HCT116 (cell line): Measurements from ENCODE around the gene CACNA2D3. TPM values are rescaled to one million over a fixed set of nuclear protein-coding genes. Genes with fewer than 3 reads are reported as not detected.

Experiments
- ATAC-seq: fragments of 200-7000 bp; cut with Tn5 transposase; 2 replicates; pipeline ENCODE4 v1.9.1; 2020; ENCODE audit warnings: mild to moderate bottlenecking, moderate library complexity
- BruUV-seq: library from RNA; stranded (reverse); fragments of 400-500 nt; replicated peaks from 2 replicates; lab custom pipeline; 2021; lab: Mats Ljungman, UMichigan
- CTCF ChIA-PET: fragments of 300-600 bp; sonication (Branson Sonifier 250); formaldehyde crosslinking; loops from one replicate; lab custom pipeline; 2021; ENCODE audit warnings: antibody characterized with exemption; lab: Charles Lee
- POLR2A ChIA-PET: fragments of 300-600, 350-600 bp; sonication (Branson Sonifier 250); formaldehyde crosslinking; loops from one replicate; lab custom pipeline; 2021; ENCODE audit warnings: antibody characterized with exemption; lab: Charles Lee
- RAD21 ChIA-PET, 2 experiments: fragments of 300-600 bp; sonication (Branson Sonifier 250); formaldehyde crosslinking; loops; one replicate each; lab custom pipeline; 2023; ENCODE audit warnings: low total read pairs in 2 of 2; ENCODE audit not compliant: uncharacterized antibody in 2 of 2, unreplicated experiment in 2 of 2, low non-redundant PET in 1 of 2; lab: Charles Lee
- DNase-seq: peaks from one replicate; pipeline ENCODE4 v3.0.0-alpha.2; 2010; ENCODE audit warnings: low read depth, low spot score
- H2AFZ ChIP-seq: fragments of 200-600 bp; shearing (Covaris generic), sonication (generic); 2 replicates; pipeline ENCODE4 v1.6.1; 2017; ENCODE audit warnings: low read depth, mixed run types, mixed read lengths, antibody characterized with exemption, low read length; ENCODE audit not compliant: poor library complexity, severe bottlenecking
- H3K27ac ChIP-seq: 2 replicates; pipeline ENCODE4 v1.5.1; 2012; ENCODE audit warnings: low read depth, low read length
- H3K27me3 ChIP-seq: fragments of 200-600 bp; sonication (generic); 2 replicates; pipeline ENCODE4 v1.6.1; 2016; ENCODE audit warnings: mixed run types, low read length, mixed read lengths; ENCODE audit not compliant: insufficient read depth
- H3K36me3 ChIP-seq, 2 experiments: fragments of 200-500 bp in 1 of 2; fragments of 200-600 bp in 1 of 2; sonication (Bioruptor generic) in 1 of 2; sonication (generic) in 1 of 2; 2 replicates each; pipeline versions ENCODE4 v1.5.1 to v1.6.1; 2014 to 2016; ENCODE audit warnings: low read length in 2 of 2, inconsistent platforms in 1 of 2, mixed read lengths in 1 of 2, mixed run types in 1 of 2; ENCODE audit not compliant: insufficient read depth in 2 of 2, control insufficient read depth in 1 of 2
- H3K4me1 ChIP-seq, 2 experiments: fragments of 200-600 bp in 1 of 2; sonication (generic) in 1 of 2; 2 replicates each; pipeline versions ENCODE4 v1.5.1 to v1.6.1; 2012 to 2017; ENCODE audit warnings: low read length in 2 of 2, inconsistent platforms in 1 of 2, mild to moderate bottlenecking in 1 of 2, mixed read lengths in 1 of 2, mixed run types in 1 of 2, moderate library complexity in 1 of 2; ENCODE audit not compliant: insufficient read depth in 2 of 2, control insufficient read depth in 1 of 2
- H3K4me2 ChIP-seq: fragments of 200-600 bp; sonication (generic); 2 replicates; pipeline ENCODE4 v1.6.1; 2017; ENCODE audit warnings: mixed run types, low read length, mixed read lengths
- H3K4me3 ChIP-seq, 2 experiments: fragments of 200-600 bp in 1 of 2; sonication (generic) in 1 of 2; replicated peaks in 1 of 2; 2 replicates each; pipeline ENCODE4 v1.5.1; 2011 to 2016; ENCODE audit warnings: low read length in 2 of 2, control low read depth in 1 of 2, low read depth in 1 of 2, mild to moderate bottlenecking in 1 of 2, mixed read lengths in 1 of 2, mixed run types in 1 of 2
- H3K79me2 ChIP-seq: fragments of 200-600 bp; sonication (generic); 2 replicates; pipeline ENCODE4 v1.6.1; 2017; ENCODE audit warnings: mild to moderate bottlenecking, mixed run types, low read length, moderate library complexity, mixed read lengths; ENCODE audit not compliant: insufficient read depth
- H3K9ac ChIP-seq: fragments of 200-600 bp; sonication (generic); 2 replicates; pipeline ENCODE4 v1.6.1; 2016; ENCODE audit warnings: low read length, mixed read lengths
- H3K9me2 ChIP-seq: fragments of 200-600 bp; sonication (generic), shearing (Covaris generic); 2 replicates; pipeline ENCODE4 v1.6.1; 2017; ENCODE audit warnings: mixed run types, mild to moderate bottlenecking, moderate library complexity; ENCODE audit not compliant: insufficient read depth
- H3K9me3 ChIP-seq, 2 experiments: fragments of 200-500 bp in 1 of 2; fragments of 200-600 bp in 1 of 2; sonication (Bioruptor generic) in 1 of 2; sonication (generic) in 1 of 2; 2 replicates each; pipeline ENCODE4 v1.6.1; 2014 to 2017; ENCODE audit warnings: low read length in 2 of 2, mixed read lengths in 2 of 2, inconsistent platforms in 1 of 2, low read depth in 1 of 2, mild to moderate bottlenecking in 1 of 2, mixed run types in 1 of 2, moderate library complexity in 1 of 2; ENCODE audit not compliant: control insufficient read depth in 1 of 2, insufficient read depth in 1 of 2
- H4K20me1 ChIP-seq: fragments of 200-600 bp; sonication (generic), shearing (Covaris generic); 2 replicates; pipeline ENCODE4 v1.6.1; 2017; ENCODE audit warnings: mixed run types, mild to moderate bottlenecking, moderate library complexity; ENCODE audit not compliant: insufficient read depth
- CBX3 ChIP-seq: IDR thresholded peaks from 2 replicates; pipeline ENCODE4 v1.6.1; 2012; ENCODE audit warnings: low read depth
- EGR1 ChIP-seq: IDR thresholded peaks from 2 replicates; pipeline ENCODE4 v1.6.1; 2012; ENCODE audit warnings: low read depth
- ELF1 ChIP-seq: IDR thresholded peaks from 2 replicates; pipeline ENCODE4 v1.6.1; 2012; ENCODE audit warnings: low read depth, borderline replicate concordance
- EZH2 ChIP-seq: fragments of 200-600 bp; sonication (generic); IDR thresholded peaks from 2 replicates; pipeline ENCODE4 v1.6.1; 2017; ENCODE audit warnings: antibody characterized with exemption, mixed run types
- EZH2phosphoT487 ChIP-seq: fragments of 200-600 bp; IDR thresholded peaks from 2 replicates; pipeline ENCODE4 v1.6.1; 2018; ENCODE audit warnings: antibody characterized with exemption, borderline replicate concordance
- JUND ChIP-seq: IDR thresholded peaks from 2 replicates; pipeline ENCODE4 v1.6.1; 2012
- POLR2AphosphoS5 ChIP-seq: IDR thresholded peaks from 2 replicates; pipeline ENCODE4 v1.6.1; 2011; ENCODE audit warnings: mild to moderate bottlenecking, low read depth, low read length, moderate library complexity
- RAD21 ChIP-seq: IDR thresholded peaks from 2 replicates; pipeline ENCODE4 v1.6.1; 2012; ENCODE audit warnings: low read depth, mild to moderate bottlenecking
- SP1 ChIP-seq: IDR thresholded peaks from 2 replicates; pipeline ENCODE4 v1.6.1; 2012; ENCODE audit warnings: low read depth
- TCF7L2 ChIP-seq: IDR thresholded peaks from 2 replicates; pipeline ENCODE4 v1.7.0; 2011; ENCODE audit warnings: borderline replicate concordance, inconsistent platforms; ENCODE audit not compliant: insufficient read depth, insufficient read length; ENCODE audit errors: extremely low read depth
- YY1 ChIP-seq: IDR thresholded peaks from 2 replicates; pipeline ENCODE4 v1.6.1; 2011; ENCODE audit warnings: low read length, low read depth, moderate library complexity, mild to moderate bottlenecking; ENCODE audit not compliant: insufficient replicate concordance; ENCODE audit errors: extremely low read depth
- intact Hi-C: fragments of 100-400 bp; cut with micrococcal nuclease; formaldehyde crosslinking; loops from 2 replicates; pipeline ENCODE4 v1.10.0; 2022
- total RNA-seq: library from RNA; stranded (reverse); gene quantifications from one replicate; pipeline ENCODE4 v1.2.1, GENCODE V29; 2021; ENCODE audit not compliant: unreplicated experiment
- TF ChIP-seq, protein P1 (sequence below): IDR thresholded peaks from 2 replicates; pipeline ENCODE4 v1.6.1; 2012; ENCODE audit warnings: low read depth
- TF ChIP-seq, protein P2 (sequence below), 3 experiments: fragments of 200-600 bp in 1 of 3; sonication (generic) in 1 of 3; IDR thresholded peaks in 2 of 3; conservative IDR thresholded peaks in 1 of 3; 2 replicates each; pipeline ENCODE4 v1.5.1; 2012 to 2017; ENCODE audit warnings: low read depth in 2 of 3, low read length in 2 of 3, antibody characterized with exemption in 1 of 3, borderline replicate concordance in 1 of 3, control low read depth in 1 of 3, mild to moderate bottlenecking in 1 of 3, mixed read lengths in 1 of 3, mixed run types in 1 of 3, moderate library complexity in 1 of 3; ENCODE audit not compliant: insufficient read depth in 1 of 3
- TF ChIP-seq, protein P3 (sequence below): IDR thresholded peaks from 2 replicates; pipeline ENCODE4 v1.6.1; 2012
- TF ChIP-seq, protein P4 (sequence below): IDR thresholded peaks from 2 replicates; pipeline ENCODE4 v1.6.1; 2012

Gene CACNA2D3
- total RNA-seq, 1 experiment from 2014 or later: 0.20 TPM

DNA sequence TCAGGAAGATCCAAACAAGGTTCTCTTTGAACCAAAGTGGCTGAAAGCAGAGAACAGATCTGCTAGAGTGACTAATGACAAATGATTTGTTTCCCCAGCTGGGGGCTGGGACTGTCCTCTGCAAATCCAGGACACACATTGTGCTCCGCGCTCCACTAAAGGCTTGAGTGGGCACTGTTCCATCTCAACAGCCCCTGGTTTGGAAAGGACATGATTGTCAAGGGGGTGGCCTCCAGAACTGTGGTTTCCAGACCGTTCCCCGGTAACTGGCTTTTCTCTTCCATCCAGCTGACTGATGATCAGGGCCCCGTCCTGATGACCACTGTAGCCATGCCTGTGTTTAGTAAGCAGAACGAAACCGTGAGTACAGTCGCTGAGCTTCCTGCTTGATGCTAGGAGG lies 714.5 kb downstream of the CACNA2D3 start:
- CTCF ChIA-PET: no interaction called here
- no TSS peak for BruUV-seq
- intact Hi-C loops: no loop called here

DNA sequence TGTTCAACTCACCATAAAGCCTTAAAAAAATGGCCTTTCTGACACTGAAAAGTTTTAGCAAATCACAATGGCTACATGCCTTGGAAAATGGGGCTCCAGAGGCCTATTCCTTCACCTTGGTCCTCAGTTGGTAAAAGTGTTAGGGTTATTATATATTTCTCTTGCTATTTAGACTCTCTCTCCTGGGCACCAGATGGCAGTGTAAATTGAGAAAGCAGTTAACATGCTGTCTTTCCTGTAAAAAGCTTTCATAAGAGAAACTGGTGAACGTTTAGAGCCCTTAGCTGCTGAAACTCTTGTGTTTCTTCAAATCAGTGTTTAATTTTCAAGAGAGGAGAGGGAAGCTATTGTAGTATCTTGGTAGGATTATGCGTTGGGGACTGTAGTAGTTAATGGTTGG lies 715.6 kb downstream of the CACNA2D3 start:
- no peaks in the 10 kb centered on the region for H3K79me2 ChIP-seq
- no peak overlapping the region for H3K27ac ChIP-seq
- H3K9ac ChIP-seq: no peak overlapping the region
- H3K27me3 ChIP-seq: no peaks in the 10 kb centered on the region
- intact Hi-C loops: no loop called here
- RAD21 ChIA-PET: no interaction called here
- TF ChIP-seq POLR2AphosphoS5: no peak
- TF ChIP-seq, protein P1, sequence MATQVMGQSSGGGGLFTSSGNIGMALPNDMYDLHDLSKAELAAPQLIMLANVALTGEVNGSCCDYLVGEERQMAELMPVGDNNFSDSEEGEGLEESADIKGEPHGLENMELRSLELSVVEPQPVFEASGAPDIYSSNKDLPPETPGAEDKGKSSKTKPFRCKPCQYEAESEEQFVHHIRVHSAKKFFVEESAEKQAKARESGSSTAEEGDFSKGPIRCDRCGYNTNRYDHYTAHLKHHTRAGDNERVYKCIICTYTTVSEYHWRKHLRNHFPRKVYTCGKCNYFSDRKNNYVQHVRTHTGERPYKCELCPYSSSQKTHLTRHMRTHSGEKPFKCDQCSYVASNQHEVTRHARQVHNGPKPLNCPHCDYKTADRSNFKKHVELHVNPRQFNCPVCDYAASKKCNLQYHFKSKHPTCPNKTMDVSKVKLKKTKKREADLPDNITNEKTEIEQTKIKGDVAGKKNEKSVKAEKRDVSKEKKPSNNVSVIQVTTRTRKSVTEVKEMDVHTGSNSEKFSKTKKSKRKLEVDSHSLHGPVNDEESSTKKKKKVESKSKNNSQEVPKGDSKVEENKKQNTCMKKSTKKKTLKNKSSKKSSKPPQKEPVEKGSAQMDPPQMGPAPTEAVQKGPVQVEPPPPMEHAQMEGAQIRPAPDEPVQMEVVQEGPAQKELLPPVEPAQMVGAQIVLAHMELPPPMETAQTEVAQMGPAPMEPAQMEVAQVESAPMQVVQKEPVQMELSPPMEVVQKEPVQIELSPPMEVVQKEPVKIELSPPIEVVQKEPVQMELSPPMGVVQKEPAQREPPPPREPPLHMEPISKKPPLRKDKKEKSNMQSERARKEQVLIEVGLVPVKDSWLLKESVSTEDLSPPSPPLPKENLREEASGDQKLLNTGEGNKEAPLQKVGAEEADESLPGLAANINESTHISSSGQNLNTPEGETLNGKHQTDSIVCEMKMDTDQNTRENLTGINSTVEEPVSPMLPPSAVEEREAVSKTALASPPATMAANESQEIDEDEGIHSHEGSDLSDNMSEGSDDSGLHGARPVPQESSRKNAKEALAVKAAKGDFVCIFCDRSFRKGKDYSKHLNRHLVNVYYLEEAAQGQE: no peak
- TF ChIP-seq ELF1: no peak
- no peak for TF ChIP-seq TCF7L2
- TF ChIP-seq, protein P2, sequence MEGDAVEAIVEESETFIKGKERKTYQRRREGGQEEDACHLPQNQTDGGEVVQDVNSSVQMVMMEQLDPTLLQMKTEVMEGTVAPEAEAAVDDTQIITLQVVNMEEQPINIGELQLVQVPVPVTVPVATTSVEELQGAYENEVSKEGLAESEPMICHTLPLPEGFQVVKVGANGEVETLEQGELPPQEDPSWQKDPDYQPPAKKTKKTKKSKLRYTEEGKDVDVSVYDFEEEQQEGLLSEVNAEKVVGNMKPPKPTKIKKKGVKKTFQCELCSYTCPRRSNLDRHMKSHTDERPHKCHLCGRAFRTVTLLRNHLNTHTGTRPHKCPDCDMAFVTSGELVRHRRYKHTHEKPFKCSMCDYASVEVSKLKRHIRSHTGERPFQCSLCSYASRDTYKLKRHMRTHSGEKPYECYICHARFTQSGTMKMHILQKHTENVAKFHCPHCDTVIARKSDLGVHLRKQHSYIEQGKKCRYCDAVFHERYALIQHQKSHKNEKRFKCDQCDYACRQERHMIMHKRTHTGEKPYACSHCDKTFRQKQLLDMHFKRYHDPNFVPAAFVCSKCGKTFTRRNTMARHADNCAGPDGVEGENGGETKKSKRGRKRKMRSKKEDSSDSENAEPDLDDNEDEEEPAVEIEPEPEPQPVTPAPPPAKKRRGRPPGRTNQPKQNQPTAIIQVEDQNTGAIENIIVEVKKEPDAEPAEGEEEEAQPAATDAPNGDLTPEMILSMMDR (IDR thresholded peaks at IDR 0.05 in 2 of 3, conservative IDR thresholded peaks at IDR 0.05 in 1 of 3; ENCODE audit: borderline replicate concordance in 1 of 3, insufficient read depth in 1 of 3, low read depth in 2 of 3, low read length in 2 of 3): 0 out of 6 replicates have a peak, but pooled peaks of 1 of the 3 experiments have one; percentile 12
- TF ChIP-seq, all 23 proteins: peak for 1
- H3K36me3 ChIP-seq: no peaks in the 10 kb centered on the region
- no peaks in the 10 kb centered on the region for H3K9me2 ChIP-seq
- no peak for DNase-seq
- H3K4me1 ChIP-seq: no peaks in the 10 kb centered on the region
- H2AFZ ChIP-seq: no peak overlapping the region
- H3K4me3 ChIP-seq: no peak overlapping the region
- H3K9me3 ChIP-seq: no peaks in the 10 kb centered on the region
- BruUV-seq: no TSS peak
- ChIA-PET CTCF (no interaction called here), POLR2A (no interaction called here)
- no peaks in the 10 kb centered on the region for H4K20me1 ChIP-seq
- H3K4me2 ChIP-seq: no peak overlapping the region
- no peak for ATAC-seq

More for the DNA sequence above, 714.5 kb downstream of the CACNA2D3 start:
- Histone ChIP-seq H2AFZ (no peak overlapping the region), H3K9ac (no peak overlapping the region), H3K4me3 (no peak overlapping the region), H3K79me2 (no peaks in the 10 kb centered on the region), H4K20me1 (no peaks in the 10 kb centered on the region), H3K36me3 (no peaks in the 10 kb centered on the region), H3K9me3 (no peaks in the 10 kb centered on the region), H3K4me2 (no peak overlapping the region), H3K4me1 (no peaks in the 10 kb centered on the region), H3K27ac (no peak overlapping the region), H3K9me2 (no peaks in the 10 kb centered on the region), H3K27me3 (no peaks in the 10 kb centered on the region)
- ChIA-PET POLR2A (no interaction called here), RAD21 (no interaction called here)
- TF ChIP-seq EGR1 (no peak), EZH2 (no peak), SP1 (no peak), TCF7L2 (no peak), EZH2phosphoT487 (no peak), RAD21 (no peak), YY1 (no peak), JUND (no peak), CBX3 (no peak), POLR2AphosphoS5 (no peak)
- TF ChIP-seq, protein P3, sequence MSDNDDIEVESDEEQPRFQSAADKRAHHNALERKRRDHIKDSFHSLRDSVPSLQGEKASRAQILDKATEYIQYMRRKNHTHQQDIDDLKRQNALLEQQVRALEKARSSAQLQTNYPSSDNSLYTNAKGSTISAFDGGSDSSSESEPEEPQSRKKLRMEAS: no peak
- TF ChIP-seq, protein P4, sequence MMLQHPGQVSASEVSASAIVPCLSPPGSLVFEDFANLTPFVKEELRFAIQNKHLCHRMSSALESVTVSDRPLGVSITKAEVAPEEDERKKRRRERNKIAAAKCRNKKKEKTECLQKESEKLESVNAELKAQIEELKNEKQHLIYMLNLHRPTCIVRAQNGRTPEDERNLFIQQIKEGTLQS: no peak
- no peak for ATAC-seq
- no peak for DNase-seq
